ENCODE measurements around the gene C2orf72.

Gene C2orf72

DNA sequence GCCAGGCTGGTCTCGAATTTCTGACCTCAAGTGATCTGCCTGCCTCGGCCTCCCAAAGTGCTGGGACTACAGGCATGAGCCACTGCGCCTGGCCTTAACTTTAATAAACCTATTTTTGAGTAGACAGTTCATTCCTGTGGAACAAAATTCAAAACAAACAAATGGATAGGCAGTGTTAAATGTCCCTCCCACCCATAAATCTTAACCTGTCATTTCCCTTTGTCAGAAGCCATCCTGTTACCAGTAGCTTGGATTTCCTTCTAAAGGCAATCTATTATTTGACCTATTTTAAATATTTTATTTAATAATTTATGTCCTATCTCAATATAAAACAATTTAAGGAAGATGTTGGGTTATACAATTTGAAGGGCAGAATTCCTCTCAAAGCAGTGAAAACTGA lies 6.6 kb upstream of the C2orf72 start:
- DNase-seq (ENCODE audit: low read depth) = no peak
- no peak overlapping the region for H3K4me3 ChIP-seq (ENCODE audit: low read depth, low read length)
- no peak for TF ChIP-seq MYC (IDR thresholded peaks at IDR 0.05; ENCODE audit: low read depth, low read length)
- no peak for TF ChIP-seq POLR2A (IDR thresholded peaks at IDR 0.05; ENCODE audit: extremely low read depth, insufficient read length)

- no peak overlapping the region for H3K4me3 ChIP-seq (ENCODE audit: low read depth, low read length)
- no peak for DNase-seq (ENCODE audit: low read depth)
- no peak for TF ChIP-seq MYC (IDR thresholded peaks at IDR 0.05; ENCODE audit: low read depth, low read length)
- TF ChIP-seq CTCF (IDR thresholded peaks at IDR 0.05; ENCODE audit: low read depth, low read length) = no peak
- TF ChIP-seq POLR2A (IDR thresholded peaks at IDR 0.05; ENCODE audit: extremely low read depth, insufficient read length) = no peak
- TF ChIP-seq, protein P1, sequence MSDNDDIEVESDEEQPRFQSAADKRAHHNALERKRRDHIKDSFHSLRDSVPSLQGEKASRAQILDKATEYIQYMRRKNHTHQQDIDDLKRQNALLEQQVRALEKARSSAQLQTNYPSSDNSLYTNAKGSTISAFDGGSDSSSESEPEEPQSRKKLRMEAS (IDR thresholded peaks at IDR 0.05; ENCODE audit: low read depth, low read length) = no peak
Measured at GRCh38 chr2:231032575-231033140, 4.7 kb upstream of the C2orf72 start.

- no peak for TF ChIP-seq CTCF (IDR thresholded peaks at IDR 0.05; ENCODE audit: low read depth, low read length)
- TF ChIP-seq MYC (IDR thresholded peaks at IDR 0.05; ENCODE audit: low read depth, low read length) = no peak
- TF ChIP-seq, protein P1 (IDR thresholded peaks at IDR 0.05; ENCODE audit: low read depth, low read length) = no peak
- no peak for TF ChIP-seq POLR2A (IDR thresholded peaks at IDR 0.05; ENCODE audit: extremely low read depth, insufficient read length)
- H3K4me3 ChIP-seq (ENCODE audit: low read depth, low read length) = no peak overlapping the region
- DNase-seq (ENCODE audit: low read depth) = no peak
Measured at GRCh38 chr2:231033147-231034132, 3.9 kb upstream of the C2orf72 start.

GRCh38 chr2:231034291-231034882 lies 2.9 kb upstream of the C2orf72 start:
- DNase-seq (ENCODE audit: low read depth) = no peak

DNA sequence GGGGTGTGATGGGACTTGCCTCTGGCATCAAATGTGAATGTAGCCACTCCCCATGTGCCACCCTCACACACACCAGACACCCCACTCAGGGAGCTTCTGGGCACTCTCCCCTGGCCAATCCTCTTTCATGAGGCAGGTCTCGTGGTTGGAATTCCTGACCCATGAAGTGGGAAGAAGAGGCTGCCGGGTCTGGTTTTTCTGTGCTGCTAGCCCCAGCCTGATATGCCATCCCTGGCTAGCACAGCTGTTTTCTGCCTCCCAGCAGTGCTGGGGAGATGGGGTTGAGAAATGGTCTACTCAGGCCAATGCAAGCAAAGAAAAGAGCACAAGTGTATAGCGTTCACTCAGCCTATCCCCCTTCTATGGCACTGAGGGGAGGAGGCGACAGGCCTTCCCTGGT lies 1.2 kb upstream of the C2orf72 start:
- DNase-seq (ENCODE audit: low read depth) = no peak
- TF ChIP-seq CTCF (IDR thresholded peaks at IDR 0.05; ENCODE audit: low read depth, low read length) = no peak
- TF ChIP-seq, protein P1 (IDR thresholded peaks at IDR 0.05; ENCODE audit: low read depth, low read length) = no peak
- no peak overlapping the region for H3K4me3 ChIP-seq (ENCODE audit: low read depth, low read length)

More at GRCh38 chr2:231034291-231034882, 2.9 kb upstream of the C2orf72 start:
- no peak overlapping the region for H3K4me3 ChIP-seq (ENCODE audit: low read depth, low read length)
- no peak for TF ChIP-seq POLR2A (IDR thresholded peaks at IDR 0.05; ENCODE audit: extremely low read depth, insufficient read length)
- no peak for TF ChIP-seq CTCF (IDR thresholded peaks at IDR 0.05; ENCODE audit: low read depth, low read length)
- no peak for TF ChIP-seq MYC (IDR thresholded peaks at IDR 0.05; ENCODE audit: low read depth, low read length)
- TF ChIP-seq, protein P1 (IDR thresholded peaks at IDR 0.05; ENCODE audit: low read depth, low read length) = no peak

GRCh38 chr2:231036578-231037106 lies 681 bp upstream of the C2orf72 start:
- TF ChIP-seq POLR2A (IDR thresholded peaks at IDR 0.05; ENCODE audit: extremely low read depth, insufficient read length) = no peak
- TF ChIP-seq, protein P1 (IDR thresholded peaks at IDR 0.05; ENCODE audit: low read depth, low read length) = no peak
- DNase-seq (ENCODE audit: low read depth) = no peak
- no peak overlapping the region for H3K4me3 ChIP-seq (ENCODE audit: low read depth, low read length)

All from NB4 (cell line).